Keratinocyte (primary cell): Measurements from ENCODE around the gene MYO1D. TPM values are rescaled to one million over a fixed set of nuclear protein-coding genes. Genes with fewer than 3 reads are reported as not detected.

Experiments
- DNase-seq: peaks from one replicate; pipeline ENCODE4 v3.0.0-alpha.2; 2011; ENCODE audit warnings: low read depth, missing footprints, low spot score
- FAIRE-seq: peaks from 2 replicates; lab custom pipeline; 2011; peaks lifted over from hg19 to GRCh38; lab: Jason Lieb, UNC
- H2AFZ ChIP-seq: 2 replicates; pipeline ENCODE4 v1.6.0; 2012; ENCODE audit warnings: low read length, control low read depth, inconsistent platforms; ENCODE audit not compliant: control insufficient read depth
- H3K27ac ChIP-seq: 2 replicates; pipeline ENCODE4 v1.5.1; 2011; ENCODE audit warnings: low read length; ENCODE audit not compliant: control insufficient read depth, insufficient read depth
- H3K27me3 ChIP-seq: 3 replicates; pipeline ENCODE4 v1.6.0; 2011; ENCODE audit warnings: low read length; ENCODE audit not compliant: control insufficient read depth, insufficient read depth; ENCODE audit errors: extremely low read depth
- H3K36me3 ChIP-seq, 2 experiments: 2 replicates in 1 of 2; 3 replicates in 1 of 2; pipeline ENCODE4 v1.5.1; 2011; ENCODE audit warnings: low read length in 2 of 2, mild to moderate bottlenecking in 1 of 2; ENCODE audit not compliant: control insufficient read depth in 2 of 2, insufficient read depth in 2 of 2; ENCODE audit errors: extremely low read depth in 1 of 2
- H3K4me1 ChIP-seq: 3 replicates; pipeline ENCODE4 v1.5.1; 2011; ENCODE audit warnings: low read length; ENCODE audit not compliant: control insufficient read depth, insufficient read depth; ENCODE audit errors: extremely low read depth
- H3K4me2 ChIP-seq: 3 replicates; pipeline ENCODE4 v1.6.0; 2011; ENCODE audit warnings: low read depth, low read length; ENCODE audit not compliant: control insufficient read depth, insufficient read depth; ENCODE audit errors: extremely low read depth
- H3K4me3 ChIP-seq, 3 experiments: fragments of 200-600 bp in 1 of 3; sonication (generic) in 1 of 3; 2 replicates in 2 of 3; 3 replicates in 1 of 3; pipeline ENCODE4 v1.5.1; 2011 to 2016; ENCODE audit warnings: low read length in 3 of 3, mild to moderate bottlenecking in 3 of 3, control low read depth in 2 of 3, inconsistent platforms in 1 of 3, low read depth in 1 of 3, mixed read lengths in 1 of 3, mixed run types in 1 of 3, moderate library complexity in 1 of 3; ENCODE audit not compliant: control insufficient read depth in 2 of 3, insufficient read depth in 2 of 3; ENCODE audit errors: extremely low read depth in 1 of 3
- H3K79me2 ChIP-seq: 2 replicates; pipeline ENCODE4 v1.6.0; 2012; ENCODE audit warnings: low read length; ENCODE audit not compliant: control insufficient read depth, insufficient read depth
- H3K9ac ChIP-seq: 3 replicates; pipeline ENCODE4 v1.6.0; 2011; ENCODE audit warnings: low read length; ENCODE audit not compliant: control insufficient read depth, insufficient read depth; ENCODE audit errors: extremely low read depth
- H3K9me1 ChIP-seq: 3 replicates; pipeline ENCODE4 v1.6.0; 2011; ENCODE audit warnings: low read length; ENCODE audit not compliant: control insufficient read depth, insufficient read depth; ENCODE audit errors: extremely low read depth
- H3K9me3 ChIP-seq: 2 replicates; pipeline ENCODE4 v1.5.1; 2012; ENCODE audit warnings: low read depth, low read length; ENCODE audit not compliant: control insufficient read depth
- H4K20me1 ChIP-seq: 3 replicates; pipeline ENCODE4 v1.6.0; 2011; ENCODE audit warnings: low read length; ENCODE audit not compliant: control insufficient read depth, insufficient read depth; ENCODE audit errors: extremely low read depth
- CTCF ChIP-seq, 3 experiments: IDR thresholded peaks in 1 of 3; conservative IDR thresholded peaks in 1 of 3; optimal IDR thresholded peaks in 1 of 3; 2 replicates in 2 of 3; 3 replicates in 1 of 3; pipeline versions ENCODE3 to v1.5.1; 2011; ENCODE audit warnings: low read length in 3 of 3, mild to moderate bottlenecking in 3 of 3, moderate library complexity in 2 of 3, control low read depth in 1 of 3, inconsistent platforms in 1 of 3; ENCODE audit not compliant: insufficient read depth in 2 of 3; ENCODE audit errors: extremely low read depth in 1 of 3
- EZH2 ChIP-seq: IDR thresholded peaks from one replicate; pipeline ENCODE4 v1.6.1; 2012; ENCODE audit warnings: inconsistent platforms, mild to moderate bottlenecking, low read length, moderate library complexity
- dilution Hi-C: fragments of 300-500 bp; cut with MboI; formaldehyde crosslinking; loops from one replicate; pipeline ENCODE4 v1.7.0; 2020; ENCODE audit warnings: low sequenced_read_pairs; ENCODE audit not compliant: extremely low pct_ligation_motif_present
- polyA plus RNA-seq, 5 experiments: library from polyadenylated mRNA; depleted of rRNA in 3 of 5; stranded (reverse) in 3 of 5; stranded (forward) in 1 of 5; unstranded in 1 of 5; fragments of >200 nt; gene quantifications; 1 replicate in 1 of 5; 2 replicates in 3 of 5; 3 replicates in 1 of 5; pipeline versions ENCODE4 v1.2.1 to v1.2.3, GENCODE V29; 2011 to 2012; ENCODE audit warnings: missing spikeins in 2 of 5, low read depth in 1 of 5, low replicate concordance in 1 of 5

Gene MYO1D
- polyA plus RNA-seq, 1 donor (not counting 4 experiments of a cell fraction or from before 2014, with no cell fraction given) = 33.7 TPM

- DNase-seq = no peak
- TF ChIP-seq CTCF (optimal IDR thresholded peaks at IDR 0.05 in 1 of 3, IDR thresholded peaks at IDR 0.05 in 1 of 3, conservative IDR thresholded peaks at IDR 0.05 in 1 of 3; ENCODE audit: extremely low read depth in 1 of 3, insufficient read depth in 2 of 3, low read length in 3 of 3) = no peak
- TF ChIP-seq EZH2 = no peak
- H3K4me2 ChIP-seq = no peak overlapping the region
- no peaks in the 10 kb centered on the region for H3K9me3 ChIP-seq
- H3K4me3 ChIP-seq = no peak overlapping the region
- H4K20me1 ChIP-seq = no peaks in the 10 kb centered on the region
- dilution Hi-C loops = no loop called here
- H2AFZ ChIP-seq = no peak overlapping the region
- peaks cover 13% of the 10 kb centered on the region for H3K4me1 ChIP-seq
- peaks cover 0 to 3% of the 10 kb centered on the region in 2 experiments for H3K36me3 ChIP-seq
- H3K9ac ChIP-seq = no peak overlapping the region
- H3K9me1 ChIP-seq = no peaks in the 10 kb centered on the region
- H3K27ac ChIP-seq = no peak overlapping the region
- peaks cover 31% of the 10 kb centered on the region for H3K79me2 ChIP-seq
- no peaks in the 10 kb centered on the region for H3K27me3 ChIP-seq
- no peak for FAIRE-seq
Observed at GRCh38 chr17:32861981-32862380, 14.9 kb downstream of the MYO1D start.

- dilution Hi-C loops = no loop called here
- no peaks in the 10 kb centered on the region for H4K20me1 ChIP-seq
- FAIRE-seq = peak; percentile 57
- peaks cover 13% of the 10 kb centered on the region for H3K4me1 ChIP-seq
- no peaks in the 10 kb centered on the region for H3K9me1 ChIP-seq
- no peaks in the 10 kb centered on the region for H3K27me3 ChIP-seq
- H3K9ac ChIP-seq = no peak overlapping the region
- peaks cover 23% of the 10 kb centered on the region for H3K79me2 ChIP-seq
- no peak overlapping the region for H3K27ac ChIP-seq
- no peak overlapping the region for H3K4me2 ChIP-seq
- TF ChIP-seq EZH2 = no peak
- no peaks in the 10 kb centered on the region for H3K36me3 ChIP-seq
- DNase-seq = no peak
- H2AFZ ChIP-seq = no peak overlapping the region
- H3K4me3 ChIP-seq = no peak overlapping the region
- H3K9me3 ChIP-seq = no peaks in the 10 kb centered on the region
Observed at GRCh38 chr17:32859857-32860525, 16.9 kb downstream of the MYO1D start.

- H3K4me2 ChIP-seq = no peak overlapping the region
- no peak for TF ChIP-seq EZH2
- no peak for TF ChIP-seq CTCF (optimal IDR thresholded peaks at IDR 0.05 in 1 of 3, IDR thresholded peaks at IDR 0.05 in 1 of 3, conservative IDR thresholded peaks at IDR 0.05 in 1 of 3; ENCODE audit: extremely low read depth in 1 of 3, insufficient read depth in 2 of 3, low read length in 3 of 3)
- H3K4me3 ChIP-seq = no peak overlapping the region
- no peak overlapping the region for H2AFZ ChIP-seq
- H4K20me1 ChIP-seq = no peaks in the 10 kb centered on the region
- no peaks in the 10 kb centered on the region for H3K9me1 ChIP-seq
- no peaks in the 10 kb centered on the region for H3K36me3 ChIP-seq
- no peaks in the 10 kb centered on the region for H3K9me3 ChIP-seq
- no peaks in the 10 kb centered on the region for H3K27me3 ChIP-seq
- FAIRE-seq (no peak), DNase-seq (no peak)
- H3K4me1 ChIP-seq = peaks cover 33% of the 10 kb centered on the region
- no peak overlapping the region for H3K27ac ChIP-seq
- H3K9ac ChIP-seq = no peak overlapping the region
- peaks cover 13% of the 10 kb centered on the region for H3K79me2 ChIP-seq
- dilution Hi-C loops = no loop called here
Observed at GRCh38 chr17:32855620-32856019, 21.3 kb downstream of the MYO1D start.
